H1 (cell line): ENCODE measurements around the gene ERC1. TPM values are rescaled to one million over a fixed set of nuclear protein-coding genes. Genes with fewer than 3 reads are reported as not detected.

ENCODE experiments used
- CTCF ChIA-PET: fragments of 300-600 bp; sonication (Branson Sonifier 250); formaldehyde crosslinking; loops from one replicate; lab custom pipeline; 2021; ENCODE audit not compliant: partially characterized antibody; lab: Charles Lee
- POLR2A ChIA-PET: fragments of 300-600 bp; sonication (Branson Sonifier 250); formaldehyde crosslinking; loops from one replicate; lab custom pipeline; 2021; ENCODE audit warnings: inconsistent platforms; ENCODE audit not compliant: partially characterized antibody; lab: Charles Lee
- DNase-seq, 2 experiments: peaks; one replicate each; pipeline versions ENCODE4 v3.0.0 to v3.0.0-alpha.2; 2010 to 2022; ENCODE audit warnings: low spot score in 2 of 2, low read depth in 1 of 2, mixed read lengths in 1 of 2
- FAIRE-seq: peaks from 2 replicates; lab custom pipeline; 2011; peaks lifted over from hg19 to GRCh38; lab: Jason Lieb, UNC
- H2AFZ ChIP-seq: 2 replicates; pipeline ENCODE4 v1.8.1; 2012; ENCODE audit warnings: low read length, inconsistent platforms
- H2AK5ac ChIP-seq: 2 replicates; pipeline ENCODE4 v1.6.1; 2013; ENCODE audit warnings: low read depth, low read length
- H2BK120ac ChIP-seq: replicated peaks from 2 replicates; pipeline ENCODE3; 2013; ENCODE audit warnings: low read depth, low read length, inconsistent platforms
- H2BK12ac ChIP-seq: 2 replicates; pipeline ENCODE4 v1.6.1; 2013; ENCODE audit warnings: low read depth, low read length
- H2BK15ac ChIP-seq: 2 replicates; pipeline ENCODE4 v1.6.1; 2013; ENCODE audit warnings: low read length
- H2BK20ac ChIP-seq: 2 replicates; pipeline ENCODE4 v1.6.1; 2013; ENCODE audit warnings: low read length
- H2BK5ac ChIP-seq: 2 replicates; pipeline ENCODE4 v1.6.1; 2013; ENCODE audit warnings: low read depth, low read length
- H3K14ac ChIP-seq: 2 replicates; pipeline ENCODE4 v1.6.1; 2013; ENCODE audit warnings: inconsistent platforms; ENCODE audit not compliant: insufficient read length
- H3K18ac ChIP-seq: 2 replicates; pipeline ENCODE4 v1.6.1; 2013; ENCODE audit warnings: low read length; ENCODE audit errors: extremely low read depth
- H3K23ac ChIP-seq: 2 replicates; pipeline ENCODE4 v1.6.1; 2013; ENCODE audit warnings: inconsistent platforms; ENCODE audit not compliant: insufficient read length
- H3K23me2 ChIP-seq: 2 replicates; pipeline ENCODE4 v1.6.1; 2013; ENCODE audit warnings: low read depth, low read length
- H3K27ac ChIP-seq: 2 replicates; pipeline ENCODE4 v1.6.1; 2011; ENCODE audit warnings: low read depth, low read length, inconsistent platforms
- H3K27me3 ChIP-seq, 4 experiments: replicated peaks in 1 of 4; 1 replicate in 1 of 4; 2 replicates in 3 of 4; pipeline versions ENCODE4 v1.6.1 to v1.8.1; 2011 to 2013; ENCODE audit warnings: low read length in 3 of 4, mild to moderate bottlenecking in 3 of 4, inconsistent platforms in 2 of 4, mixed read lengths in 2 of 4, moderate library complexity in 1 of 4; ENCODE audit not compliant: control insufficient read depth in 3 of 4, insufficient read depth in 3 of 4; ENCODE audit errors: extremely low read depth in 1 of 4
- H3K36me3 ChIP-seq, 4 experiments: 2 replicates each; pipeline versions ENCODE4 v1.6.1 to v1.8.1; 2011 to 2013; ENCODE audit warnings: mild to moderate bottlenecking in 4 of 4, low read length in 3 of 4, moderate library complexity in 2 of 4, control low read depth in 1 of 4, inconsistent platforms in 1 of 4; ENCODE audit not compliant: insufficient read depth in 4 of 4, control insufficient read depth in 2 of 4
- H3K4ac ChIP-seq: replicated peaks from 2 replicates; pipeline ENCODE3; 2013; ENCODE audit warnings: low read length, low read depth, mixed read lengths, inconsistent platforms; ENCODE audit not compliant: insufficient read length
- H3K4me1 ChIP-seq, 4 experiments: replicated peaks in 1 of 4; 1 replicate in 1 of 4; 2 replicates in 3 of 4; pipeline versions ENCODE4 v1.6.1 to v1.8.1; 2011 to 2013; ENCODE audit warnings: low read length in 3 of 4, inconsistent platforms in 2 of 4, mixed read lengths in 1 of 4; ENCODE audit not compliant: insufficient read depth in 4 of 4, control insufficient read depth in 3 of 4
- H3K4me2 ChIP-seq, 2 experiments: 2 replicates each; pipeline versions ENCODE4 v1.6.1 to v1.8.1; 2011 to 2013; ENCODE audit warnings: low read depth in 2 of 2, low read length in 2 of 2, control low read depth in 1 of 2, inconsistent platforms in 1 of 2, mild to moderate bottlenecking in 1 of 2; ENCODE audit not compliant: insufficient read depth in 1 of 2
- H3K4me3 ChIP-seq, 4 experiments: fragments of 200-600, 300-600 bp in 1 of 4; sonication (generic), shearing (Covaris generic), sonication (Bioruptor Twin) in 1 of 4; 2 replicates each; pipeline versions ENCODE4 v1.5.1 to v1.8.1; 2011 to 2016; ENCODE audit warnings: low read length in 4 of 4, low read depth in 3 of 4, control low read depth in 2 of 4, inconsistent platforms in 2 of 4, mild to moderate bottlenecking in 2 of 4, mixed read lengths in 1 of 4, moderate library complexity in 1 of 4; ENCODE audit not compliant: insufficient read depth in 2 of 4; ENCODE audit errors: extremely low read depth in 1 of 4
- H3K56ac ChIP-seq: replicated peaks from 2 replicates; pipeline ENCODE3; 2013; ENCODE audit warnings: low read depth, mild to moderate bottlenecking, mixed read lengths, low read length, inconsistent platforms; ENCODE audit not compliant: insufficient read length
- H3K79me1 ChIP-seq: 2 replicates; pipeline ENCODE4 v1.6.1; 2013; ENCODE audit warnings: low read depth, low read length, control low read depth
- H3K79me2 ChIP-seq, 2 experiments: 2 replicates each; pipeline versions ENCODE4 v1.6.1 to v1.8.1; 2012 to 2013; ENCODE audit warnings: low read length in 2 of 2, mild to moderate bottlenecking in 2 of 2, inconsistent platforms in 1 of 2; ENCODE audit not compliant: insufficient read depth in 2 of 2, control insufficient read depth in 1 of 2
- H3K9ac ChIP-seq, 4 experiments: replicated peaks in 1 of 4; 1 replicate in 1 of 4; 2 replicates in 3 of 4; pipeline versions ENCODE4 v1.6.1 to v1.8.1; 2011 to 2013; ENCODE audit warnings: low read depth in 3 of 4, low read length in 3 of 4, control low read depth in 2 of 4, mild to moderate bottlenecking in 2 of 4, moderate library complexity in 2 of 4, inconsistent platforms in 1 of 4; ENCODE audit errors: extremely low read depth in 1 of 4
- H3K9me3 ChIP-seq, 2 experiments: 2 replicates each; pipeline versions ENCODE4 v1.6.1 to v1.8.1; 2012 to 2013; ENCODE audit warnings: mild to moderate bottlenecking in 2 of 2, moderate library complexity in 2 of 2, control low read depth in 1 of 2, inconsistent platforms in 1 of 2, low read depth in 1 of 2, low read length in 1 of 2, mixed read lengths in 1 of 2; ENCODE audit not compliant: insufficient read depth in 2 of 2
- H4K20me1 ChIP-seq, 2 experiments: replicated peaks in 1 of 2; 2 replicates each; pipeline versions ENCODE3 to v1.8.1; 2011 to 2013; ENCODE audit warnings: inconsistent platforms in 2 of 2, low read length in 2 of 2, mild to moderate bottlenecking in 1 of 2; ENCODE audit not compliant: insufficient read depth in 2 of 2, control insufficient read depth in 1 of 2
- H4K5ac ChIP-seq: 2 replicates; pipeline ENCODE4 v1.6.1; 2013; ENCODE audit warnings: low read length, low read depth, mixed read lengths, inconsistent platforms; ENCODE audit not compliant: insufficient read length
- H4K8ac ChIP-seq: 2 replicates; pipeline ENCODE4 v1.8.0; 2013; ENCODE audit warnings: mild to moderate bottlenecking, moderate library complexity, low read length, inconsistent platforms; ENCODE audit not compliant: insufficient read depth; ENCODE audit errors: extremely low read depth
- H4K91ac ChIP-seq: replicated peaks from 2 replicates; pipeline ENCODE3; 2013; ENCODE audit warnings: low read length, mixed read lengths, inconsistent platforms; ENCODE audit not compliant: insufficient read length
- BRCA1 ChIP-seq: IDR thresholded peaks from 2 replicates; pipeline ENCODE4 v1.6.1; 2012; ENCODE audit warnings: low read depth, low read length, improper control_type of control experiment
- CBX8 ChIP-seq: fragments of 300-800, 300-1000 bp; sonication (generic); IDR thresholded peaks from 2 replicates; pipeline ENCODE4 v1.7.1; 2016; ENCODE audit warnings: low read depth, low read length, borderline replicate concordance
- CREB1 ChIP-seq: IDR thresholded peaks from 2 replicates; pipeline ENCODE4 v1.6.1; 2012; ENCODE audit warnings: inconsistent platforms
- JUN ChIP-seq: IDR thresholded peaks from 2 replicates; pipeline ENCODE4 v1.6.1; 2011; ENCODE audit warnings: low read depth, mild to moderate bottlenecking, improper control_type of control experiment, low read length
- MAX ChIP-seq: IDR thresholded peaks from 2 replicates; pipeline ENCODE4 v1.6.1; 2012; ENCODE audit warnings: inconsistent platforms
- POU5F1 ChIP-seq: IDR thresholded peaks from 2 replicates; pipeline ENCODE4 v1.6.1; 2011; ENCODE audit warnings: low read depth, mild to moderate bottlenecking, low read length, moderate library complexity
- RAD21 ChIP-seq, 2 experiments: IDR thresholded peaks in 1 of 2; conservative IDR thresholded peaks in 1 of 2; 2 replicates each; pipeline ENCODE4 v1.6.1; 2011; ENCODE audit warnings: low read depth in 2 of 2, low read length in 2 of 2, improper control_type of control experiment in 1 of 2, inconsistent platforms in 1 of 2, mild to moderate bottlenecking in 1 of 2, moderate library complexity in 1 of 2
- RFX5 ChIP-seq: IDR thresholded peaks from 2 replicates; pipeline ENCODE4 v1.6.1; 2011; ENCODE audit warnings: low read depth, low read length, improper control_type of control experiment, borderline replicate concordance
- SIRT6 ChIP-seq: IDR thresholded peaks from one replicate; pipeline ENCODE4 v1.7.1; 2012; ENCODE audit warnings: low read length, inconsistent platforms
- SIX5 ChIP-seq: IDR thresholded peaks from 2 replicates; pipeline ENCODE4 v1.6.1; 2011; ENCODE audit warnings: mild to moderate bottlenecking, low read depth, low read length
- SRF ChIP-seq: IDR thresholded peaks from 2 replicates; pipeline ENCODE4 v1.6.1; 2011; ENCODE audit warnings: mild to moderate bottlenecking, low read depth, low read length, moderate library complexity
- WGBS, 2 experiments: shearing (Covaris generic) in 1 of 2; methylation state at CpG; one replicate each; pipeline versions ENCODE4 v1.1.6 to v1.1.7; 2013 to 2015; ENCODE audit warnings: low lambda C conversion rate in 2 of 2, mixed read lengths in 2 of 2, inconsistent platforms in 1 of 2, low coverage in 1 of 2, missing lambda C conversion rate in 1 of 2; ENCODE audit not compliant: insufficient replicate concordance in 2 of 2, insufficient coverage in 1 of 2, insufficient read length in 1 of 2; ENCODE audit errors: extremely low coverage in 1 of 2, missing lambda C conversion rate in 1 of 2; 5-methylcytosine and 5-hydroxymethylcytosine counted together
- polyA plus RNA-seq, 7 experiments: library from polyadenylated mRNA; depleted of rRNA in 3 of 7; stranded (reverse) in 5 of 7; unstranded in 2 of 7; fragments of >200 nt in 5 of 7; fragments of 200-250 nt in 2 of 7; gene quantifications; 1 replicate in 5 of 7; 2 replicates in 1 of 7; 4 replicates in 1 of 7; pipeline versions ENCODE4 v1.2.1 to v1.2.3, GENCODE V29; 2011 to 2013; ENCODE audit warnings: missing spikeins in 2 of 7, mixed read lengths in 2 of 7
- total RNA-seq: library from RNA; stranded (reverse); fragmentation: NEBNext Ultra II Directional; extraction: Animal tissue kit (Norgen Biotek cat#: 25700); gene quantifications from 2 replicates; pipeline ENCODE4 v1.2.1, GENCODE V29; 2021

ERC1 gene
- total and polyA plus RNA-seq, 2 of the 8 experiments (the other 6 are each of a cell fraction or from before 2014, with no cell fraction given): 7.8 to 45.7 TPM

GRCh38 chr12:1383758-1384157, 392.7 kb downstream of the ERC1 start:
- H3K36me3 ChIP-seq: peaks cover 0 to 4% (median 0%) of the 10 kb centered on the region in 4 experiments; a peak in 1 of 8 replicates
- no peak overlapping the region for H3K27ac ChIP-seq
- H3K4me2 ChIP-seq: no peak overlapping the region
- H2AK5ac ChIP-seq: no peak overlapping the region
- no peak overlapping the region for H3K14ac ChIP-seq
- no peaks in the 10 kb centered on the region for H3K79me1 ChIP-seq
- H2BK15ac ChIP-seq: no peak overlapping the region
- H2BK120ac ChIP-seq: no peak overlapping the region
- H3K4me1 ChIP-seq: peaks cover 0 to 3% (median 0%) of the 10 kb centered on the region in 4 experiments; a peak in 1 of 7 replicates
- no peak overlapping the region for H3K9ac ChIP-seq
- H4K8ac ChIP-seq: no peak overlapping the region
- H3K4ac ChIP-seq: no peak overlapping the region
- ChIA-PET POLR2A (no interaction called here), CTCF (interaction anchor here (0.6 to 0.8 kb wide), 2 partner anchors 50 to 352 kb away, joined by 3 read pairs; no protein-coding TSS in a partner anchor)
- no peak overlapping the region for H3K4me3 ChIP-seq
- no peaks in the 10 kb centered on the region for H3K27me3 ChIP-seq
- DNase-seq (no peak), FAIRE-seq (no peak)
- H2BK20ac ChIP-seq: no peak overlapping the region
- H3K18ac ChIP-seq: no peak overlapping the region
- no peak overlapping the region for H3K56ac ChIP-seq
- no peak overlapping the region for H4K91ac ChIP-seq
- TF ChIP-seq MAX (no peak), POU5F1 (no peak), CREB1 (no peak), SRF (no peak), SIRT6 (no peak), JUN (no peak), CBX8 (no peak), RFX5 (no peak), SIX5 (no peak), BRCA1 (no peak), RAD21 (IDR thresholded peaks at IDR 0.05 in 1 of 2, conservative IDR thresholded peaks at IDR 0.05 in 1 of 2; ENCODE audit: low read depth in 2 of 2, low read length in 2 of 2) (no peak)
- 93% methylated on average over 4 of the region's 4 CpGs; no CpG with 5 or more reads in 1 of the 2 experiments for WGBS, 2 experiments
- peaks cover 0 to 12% of the 10 kb centered on the region in 2 experiments; a peak in 2 of 4 replicates for H3K9me3 ChIP-seq
- H3K23me2 ChIP-seq: no peaks in the 10 kb centered on the region
- H2BK5ac ChIP-seq: no peak overlapping the region
- no peak overlapping the region for H4K5ac ChIP-seq
- no peak overlapping the region for H3K23ac ChIP-seq
- no peak overlapping the region for H2BK12ac ChIP-seq
- H2AFZ ChIP-seq: no peak overlapping the region
- no peaks in the 10 kb centered on the region for H3K79me2 ChIP-seq
- no peaks in the 10 kb centered on the region for H4K20me1 ChIP-seq
